Endothelial cell of umbilical vein (primary cell): ENCODE measurements around the gene HKDC1. TPM values are rescaled to one million over a fixed set of nuclear protein-coding genes. Genes with fewer than 3 reads are reported as not detected.
"Not testable (repeated sequence)": the region's sequence is repeated elsewhere in the genome, so short reads cannot be mapped to it uniquely, and the experiment has no call there.

Source experiments
- BruUV-seq: library from RNA; stranded (reverse); fragments of 400-500 nt; replicated peaks from 2 replicates; lab custom pipeline; 2021; lab: Mats Ljungman, UMichigan
- CTCF ChIA-PET: fragments of 300-600, 350-600 bp; sonication (Branson Sonifier 250); formaldehyde crosslinking; loops from one replicate; lab custom pipeline; 2021; ENCODE audit warnings: antibody characterized with exemption, inconsistent platforms; lab: Charles Lee
- POLR2A ChIA-PET: fragments of 300-600, 350-600 bp; sonication (Branson Sonifier 250); formaldehyde crosslinking; loops from one replicate; lab custom pipeline; 2021; ENCODE audit warnings: antibody characterized with exemption, inconsistent platforms; lab: Charles Lee
- DNase-seq: peaks from one replicate; pipeline ENCODE4 v3.0.0-alpha.2; 2011; ENCODE audit warnings: low read depth, low spot score
- FAIRE-seq: peaks from 2 replicates; lab custom pipeline; 2011; peaks lifted over from hg19 to GRCh38; lab: Jason Lieb, UNC
- H2AFZ ChIP-seq: 2 replicates; pipeline ENCODE4 v1.6.0; 2012; ENCODE audit warnings: low read depth, low read length, control low read depth, inconsistent platforms
- H3K27ac ChIP-seq: 2 replicates; pipeline ENCODE4 v1.5.1; 2011; ENCODE audit warnings: low read depth, mild to moderate bottlenecking, control low read depth, low read length, moderate library complexity; ENCODE audit not compliant: insufficient read depth
- H3K27me3 ChIP-seq, 2 experiments: 2 replicates each; pipeline versions ENCODE4 v1.6.0 to v1.6.1; 2011; ENCODE audit warnings: low read length in 2 of 2, mixed read lengths in 1 of 2; ENCODE audit not compliant: control insufficient read depth in 2 of 2, insufficient read depth in 2 of 2
- H3K36me3 ChIP-seq, 2 experiments: 2 replicates in 1 of 2; 3 replicates in 1 of 2; pipeline ENCODE4 v1.5.1; 2011; ENCODE audit warnings: low read length in 2 of 2, mild to moderate bottlenecking in 1 of 2, moderate library complexity in 1 of 2; ENCODE audit not compliant: control insufficient read depth in 2 of 2, insufficient read depth in 2 of 2; ENCODE audit errors: extremely low read depth in 1 of 2
- H3K4me1 ChIP-seq: 3 replicates; pipeline ENCODE4 v1.5.1; 2011; ENCODE audit warnings: mild to moderate bottlenecking, low read length; ENCODE audit not compliant: control insufficient read depth, insufficient read depth; ENCODE audit errors: extremely low read depth
- H3K4me2 ChIP-seq: 2 replicates; pipeline ENCODE4 v1.6.1; 2011; ENCODE audit warnings: low read length, control low read depth, mixed read lengths; ENCODE audit not compliant: insufficient read depth
- H3K4me3 ChIP-seq, 3 experiments: fragments of 200-600 bp in 1 of 3; sonication (generic), shearing (Covaris generic) in 1 of 3; replicated peaks in 1 of 3; 2 replicates each; pipeline ENCODE4 v1.5.1; 2011 to 2016; ENCODE audit warnings: control low read depth in 3 of 3, low read length in 3 of 3, mild to moderate bottlenecking in 2 of 3, inconsistent platforms in 1 of 3, low read depth in 1 of 3, moderate library complexity in 1 of 3; ENCODE audit not compliant: insufficient read depth in 1 of 3
- H3K79me2 ChIP-seq: 2 replicates; pipeline ENCODE4 v1.6.0; 2012; ENCODE audit warnings: low read length, inconsistent platforms; ENCODE audit not compliant: control insufficient read depth, insufficient read depth
- H3K9ac ChIP-seq: replicated peaks from 2 replicates; pipeline ENCODE3; 2011; ENCODE audit warnings: low read length, control low read depth; ENCODE audit not compliant: insufficient read depth; ENCODE audit errors: extremely low read depth
- H3K9me1 ChIP-seq: replicated peaks from 3 replicates; pipeline ENCODE4 v1.6.0; 2011; ENCODE audit warnings: mild to moderate bottlenecking, low read length; ENCODE audit not compliant: control insufficient read depth, insufficient read depth; ENCODE audit errors: extremely low read depth
- H3K9me3 ChIP-seq: replicated peaks from 2 replicates; pipeline ENCODE4 v1.5.1; 2012; ENCODE audit warnings: low read length, inconsistent platforms; ENCODE audit not compliant: control insufficient read depth, insufficient read depth
- H4K20me1 ChIP-seq: replicated peaks from 2 replicates; pipeline ENCODE3; 2011; ENCODE audit warnings: mild to moderate bottlenecking, low read length; ENCODE audit not compliant: control insufficient read depth, insufficient read depth; ENCODE audit errors: extremely low read depth
- EZH2 ChIP-seq: IDR thresholded peaks from 2 replicates; pipeline ENCODE4 v1.6.1; 2012; ENCODE audit warnings: borderline replicate concordance, low read depth, mild to moderate bottlenecking, moderate library complexity, low read length, inconsistent platforms; ENCODE audit not compliant: severe bottlenecking
- FOS ChIP-seq: IDR thresholded peaks from 2 replicates; pipeline ENCODE4 v1.6.1; 2011; ENCODE audit warnings: mild to moderate bottlenecking, low read length, moderate library complexity, borderline replicate concordance; ENCODE audit not compliant: insufficient read depth
- GATA2 ChIP-seq: IDR thresholded peaks from 2 replicates; pipeline ENCODE4 v1.7.0; 2011; ENCODE audit warnings: low read depth, mild to moderate bottlenecking, moderate library complexity, mixed read lengths, low read length; ENCODE audit not compliant: insufficient read length, insufficient read depth
- JUN ChIP-seq: IDR thresholded peaks from 2 replicates; pipeline ENCODE4 v1.6.1; 2011; ENCODE audit warnings: borderline replicate concordance, low read depth; ENCODE audit not compliant: insufficient read length, insufficient read depth
- MAX ChIP-seq: IDR thresholded peaks from 2 replicates; pipeline ENCODE4 v1.6.1; 2011; ENCODE audit not compliant: insufficient read depth, insufficient read length
- MYC ChIP-seq: IDR thresholded peaks from one replicate; pipeline ENCODE4 v1.6.1; 2011; ENCODE audit warnings: mild to moderate bottlenecking, low read depth, low read length
- POLR2A ChIP-seq: IDR thresholded peaks from 2 replicates; pipeline ENCODE4 v1.6.1; 2012; ENCODE audit warnings: low read depth, mild to moderate bottlenecking, control low read depth, low read length
- POLR2AphosphoS5 ChIP-seq: IDR thresholded peaks from 2 replicates; pipeline ENCODE4 v1.6.1; 2012; ENCODE audit warnings: low read depth, mild to moderate bottlenecking, control low read depth, low read length, moderate library complexity; ENCODE audit not compliant: insufficient read depth
- dilution Hi-C: fragments of 300-500 bp; cut with MboI; formaldehyde crosslinking; loops from one replicate; pipeline ENCODE4 v1.15.0; 2019; ENCODE audit warnings: low sequenced_read_pairs; ENCODE audit not compliant: extremely low pct_ligation_motif_present
- intact Hi-C: fragments of 100-400 bp; cut with micrococcal nuclease; formaldehyde crosslinking; loops from one replicate; pipeline ENCODE4 v1.10.0; 2022
- polyA plus RNA-seq, 4 experiments: library from polyadenylated mRNA; depleted of rRNA in 3 of 4; stranded (reverse) in 3 of 4; unstranded in 1 of 4; fragments of >200 nt; gene quantifications; 2 replicates each; pipeline versions ENCODE4 v1.2.1 to v1.2.3, GENCODE V29; 2011 to 2012; ENCODE audit warnings: missing spikeins in 1 of 4
- total RNA-seq: library from RNA; stranded (reverse); gene quantifications from 2 replicates; pipeline ENCODE4 v1.2.3, GENCODE V29; 2021
- TF ChIP-seq, protein P1 (sequence below), 2 donors: IDR thresholded peaks; 1 replicate in 1 of 2; 2 replicates in 1 of 2; pipeline ENCODE4 v1.5.1; 2011; ENCODE audit warnings: low read length in 2 of 2, mild to moderate bottlenecking in 2 of 2, moderate library complexity in 2 of 2, control low read depth in 1 of 2, inconsistent platforms in 1 of 2, low read depth in 1 of 2; ENCODE audit not compliant: insufficient read depth in 1 of 2; ENCODE audit errors: extremely low read depth in 1 of 2

The HKDC1 gene
- total and polyA plus RNA-seq, 2 donors (not counting 3 experiments of a cell fraction or from before 2014, with no cell fraction given) = not detected

- FAIRE-seq = no peak
- no peak overlapping the region for H3K27ac ChIP-seq
- intact Hi-C loops = no loop called here
Observed at GRCh38 chr10:69281507-69282413, 61.6 kb downstream of the HKDC1 start.

DNA sequence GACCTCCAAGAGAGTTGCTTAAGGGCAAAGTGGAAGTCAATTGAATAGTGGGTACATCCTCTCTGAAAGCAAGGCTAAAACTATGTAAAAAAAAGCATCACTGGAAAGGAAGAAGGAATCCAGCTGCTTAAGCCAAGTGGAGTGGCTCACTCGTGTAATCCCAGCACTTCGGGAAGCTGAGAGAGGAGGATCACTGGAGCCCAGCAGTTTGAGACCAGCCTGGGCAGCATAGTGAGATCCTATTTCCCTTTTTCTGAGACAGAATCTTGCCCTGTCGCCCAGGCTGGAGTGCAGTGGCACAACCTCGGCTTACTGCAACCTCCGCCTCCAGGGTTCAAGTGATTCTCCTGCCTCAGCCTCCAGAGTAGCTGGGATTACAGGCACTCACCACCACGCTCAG, 64.3 kb downstream of the HKDC1 start:
- H3K36me3 ChIP-seq, H3K9me1 ChIP-seq, H3K79me2 ChIP-seq, H4K20me1 ChIP-seq, FAIRE-seq, H3K9ac ChIP-seq, H3K27me3 ChIP-seq, H3K4me2 ChIP-seq, BruUV-seq, intact Hi-C loops, H3K27ac ChIP-seq, dilution Hi-C loops, H3K4me3 ChIP-seq, POLR2A ChIA-PET, DNase-seq, H3K4me1 ChIP-seq, H2AFZ ChIP-seq, H3K9me3 ChIP-seq: not testable (repeated sequence)
- CTCF ChIA-PET = interaction anchor here (0.7 to 1.3 kb wide), 2 partner anchors 37 to 43 kb away, joined by 3 to 4 read pairs; no protein-coding TSS in a partner anchor

More at GRCh38 chr10:69281507-69282413, 61.6 kb downstream of the HKDC1 start:
- no peaks in the 10 kb centered on the region for H3K9me3 ChIP-seq
- no peaks in the 10 kb centered on the region for H4K20me1 ChIP-seq
- no peak for DNase-seq
- H3K4me3 ChIP-seq = no peak overlapping the region
- H3K4me1 ChIP-seq = peaks cover 7% of the 10 kb centered on the region
- no peak overlapping the region for H3K4me2 ChIP-seq
- ChIA-PET CTCF (no interaction called here), POLR2A (no interaction called here)
- no peak overlapping the region for H3K9ac ChIP-seq
- dilution Hi-C loops = no loop called here
- H2AFZ ChIP-seq = no peak overlapping the region
- H3K79me2 ChIP-seq = no peaks in the 10 kb centered on the region
- no TSS peak for BruUV-seq
- no peaks in the 10 kb centered on the region for H3K36me3 ChIP-seq
- H3K27me3 ChIP-seq = peaks cover 0 to 2% of the 10 kb centered on the region in 2 experiments
- no peaks in the 10 kb centered on the region for H3K9me1 ChIP-seq
- TF ChIP-seq POLR2A (no peak), MYC (no peak), POLR2AphosphoS5 (no peak), FOS (no peak), MAX (no peak), GATA2 (no peak), EZH2 (no peak), JUN (no peak)
- TF ChIP-seq, protein P1, sequence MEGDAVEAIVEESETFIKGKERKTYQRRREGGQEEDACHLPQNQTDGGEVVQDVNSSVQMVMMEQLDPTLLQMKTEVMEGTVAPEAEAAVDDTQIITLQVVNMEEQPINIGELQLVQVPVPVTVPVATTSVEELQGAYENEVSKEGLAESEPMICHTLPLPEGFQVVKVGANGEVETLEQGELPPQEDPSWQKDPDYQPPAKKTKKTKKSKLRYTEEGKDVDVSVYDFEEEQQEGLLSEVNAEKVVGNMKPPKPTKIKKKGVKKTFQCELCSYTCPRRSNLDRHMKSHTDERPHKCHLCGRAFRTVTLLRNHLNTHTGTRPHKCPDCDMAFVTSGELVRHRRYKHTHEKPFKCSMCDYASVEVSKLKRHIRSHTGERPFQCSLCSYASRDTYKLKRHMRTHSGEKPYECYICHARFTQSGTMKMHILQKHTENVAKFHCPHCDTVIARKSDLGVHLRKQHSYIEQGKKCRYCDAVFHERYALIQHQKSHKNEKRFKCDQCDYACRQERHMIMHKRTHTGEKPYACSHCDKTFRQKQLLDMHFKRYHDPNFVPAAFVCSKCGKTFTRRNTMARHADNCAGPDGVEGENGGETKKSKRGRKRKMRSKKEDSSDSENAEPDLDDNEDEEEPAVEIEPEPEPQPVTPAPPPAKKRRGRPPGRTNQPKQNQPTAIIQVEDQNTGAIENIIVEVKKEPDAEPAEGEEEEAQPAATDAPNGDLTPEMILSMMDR (IDR thresholded peaks at IDR 0.05; ENCODE audit: extremely low read depth in 1 of 2, insufficient read depth in 1 of 2, low read depth in 1 of 2, low read length in 2 of 2) = no peak
